Stimulated activated CD8-positive, alpha-beta memory T cell treated with anti-CD3 and anti-CD28 coated beads, Interleukin-7, amount 100 ng/mL, for 24 hours (primary cell): ENCODE data around the gene PRDM16.

Experiments used
- DNase-seq: peaks from one replicate; pipeline ENCODE4 v3.0.0-alpha.2; 2020; ENCODE audit warnings: low read depth

The PRDM16 gene

DNA sequence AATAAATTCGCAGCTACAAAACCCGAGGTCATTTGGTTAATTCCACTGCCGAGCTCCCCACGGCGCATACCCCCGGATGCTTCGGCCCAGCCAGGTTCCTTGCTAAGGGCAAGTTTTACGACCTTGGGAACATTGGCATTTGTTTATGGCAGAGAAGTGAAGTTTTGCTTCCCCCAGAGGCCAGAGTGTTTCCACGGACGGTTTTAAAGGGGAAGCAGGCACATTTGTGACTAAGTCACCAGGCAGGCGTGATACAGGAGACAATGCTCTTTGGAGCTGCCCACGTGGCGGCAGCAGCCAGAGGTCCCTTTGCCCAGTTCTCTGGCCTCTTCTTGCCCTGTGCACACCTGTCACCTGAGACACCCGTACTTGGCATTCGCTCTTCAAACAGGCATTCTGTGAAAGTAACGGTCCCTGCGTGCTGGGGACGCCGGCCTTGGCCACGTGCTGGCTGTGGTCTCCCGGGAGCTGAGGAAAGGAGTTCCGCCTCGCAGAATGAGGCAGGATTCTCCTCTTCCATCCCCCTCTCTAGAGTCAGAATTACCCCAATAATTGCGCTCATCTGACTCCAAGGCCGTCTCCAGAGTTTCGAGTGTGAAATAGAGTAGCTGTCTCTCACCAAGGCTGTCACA lies 138.3 kb downstream of the PRDM16 start:
- no peak for DNase-seq

DNA sequence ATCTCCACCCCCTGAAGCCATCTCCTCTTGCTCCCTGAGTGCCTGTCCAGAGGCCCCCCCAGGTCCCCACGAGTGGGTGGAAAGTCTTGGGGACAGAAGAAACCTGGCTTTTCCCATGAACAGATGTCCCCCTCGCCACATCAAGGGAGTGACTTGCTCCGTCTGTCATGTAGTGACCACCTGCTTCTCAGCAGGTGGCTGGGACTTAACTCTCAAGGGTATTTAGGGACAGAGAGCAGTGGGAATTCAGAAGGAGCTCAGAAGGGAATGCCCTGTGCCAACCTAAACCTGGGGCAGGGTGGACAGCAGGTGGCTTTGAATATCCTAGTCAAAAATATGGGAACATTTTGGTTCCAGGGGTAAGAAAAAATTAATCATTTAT lies 139.8 kb downstream of the PRDM16 start:
- no peak for DNase-seq

DNA sequence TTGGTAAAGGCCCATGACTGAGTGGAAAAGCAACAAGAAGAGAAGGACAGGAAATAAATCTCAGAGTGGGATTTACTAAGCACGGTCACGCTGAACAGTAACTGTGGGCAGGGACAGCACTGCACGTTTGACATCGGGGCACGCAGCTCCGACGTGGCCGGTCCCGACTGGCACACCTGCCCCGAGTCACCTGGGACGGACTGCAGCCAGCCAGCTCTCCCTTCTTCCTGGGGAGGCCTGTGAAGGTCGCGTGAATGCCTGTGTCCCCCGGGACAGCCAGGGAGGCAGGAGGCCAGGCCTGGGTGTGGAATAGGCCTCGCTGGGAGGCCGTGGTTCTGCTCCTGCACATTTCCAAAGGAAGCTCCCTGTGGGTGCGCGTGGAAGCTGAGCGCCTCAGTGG lies 140.2 kb downstream of the PRDM16 start:
- no peak for DNase-seq

DNA sequence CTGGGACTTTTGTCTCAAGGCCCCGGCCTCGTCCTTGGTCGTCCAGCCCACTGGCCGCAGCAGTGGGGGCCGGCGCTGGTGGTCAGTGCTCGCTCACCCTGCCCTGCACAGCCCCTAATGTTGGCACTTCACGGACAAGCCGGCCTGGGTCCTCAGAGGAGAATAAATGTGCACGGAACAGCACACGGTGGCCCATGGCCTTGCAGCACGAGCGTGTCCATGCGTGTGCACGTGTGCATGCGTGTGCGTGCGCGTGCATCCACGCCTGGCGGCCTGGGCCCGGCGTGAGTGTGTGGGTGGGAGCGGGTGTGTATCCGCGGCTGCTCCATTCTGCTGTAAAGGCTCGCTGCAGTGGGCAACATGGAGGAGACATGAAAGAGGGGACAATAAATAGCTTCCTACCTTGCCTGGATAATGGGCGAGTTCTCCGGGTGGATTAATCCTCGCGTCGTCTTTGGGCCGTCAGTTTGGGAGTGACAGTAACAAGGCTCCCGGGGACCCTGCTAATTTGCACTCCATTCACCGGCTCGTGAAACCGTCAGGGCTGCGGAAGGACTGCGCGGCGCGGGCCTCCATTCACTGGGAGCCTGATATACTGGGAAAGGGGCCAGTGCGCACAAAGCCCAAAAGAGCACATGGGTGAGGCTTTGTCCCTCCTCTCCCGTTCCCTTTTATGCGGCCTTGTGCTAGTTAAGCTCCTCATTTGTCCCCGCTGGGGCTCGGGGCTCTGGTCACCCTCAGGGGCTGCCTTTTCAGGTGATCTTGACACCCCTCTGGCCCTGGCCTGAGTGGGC lies 142.8 kb downstream of the PRDM16 start:
- DNase-seq: no peak

DNA sequence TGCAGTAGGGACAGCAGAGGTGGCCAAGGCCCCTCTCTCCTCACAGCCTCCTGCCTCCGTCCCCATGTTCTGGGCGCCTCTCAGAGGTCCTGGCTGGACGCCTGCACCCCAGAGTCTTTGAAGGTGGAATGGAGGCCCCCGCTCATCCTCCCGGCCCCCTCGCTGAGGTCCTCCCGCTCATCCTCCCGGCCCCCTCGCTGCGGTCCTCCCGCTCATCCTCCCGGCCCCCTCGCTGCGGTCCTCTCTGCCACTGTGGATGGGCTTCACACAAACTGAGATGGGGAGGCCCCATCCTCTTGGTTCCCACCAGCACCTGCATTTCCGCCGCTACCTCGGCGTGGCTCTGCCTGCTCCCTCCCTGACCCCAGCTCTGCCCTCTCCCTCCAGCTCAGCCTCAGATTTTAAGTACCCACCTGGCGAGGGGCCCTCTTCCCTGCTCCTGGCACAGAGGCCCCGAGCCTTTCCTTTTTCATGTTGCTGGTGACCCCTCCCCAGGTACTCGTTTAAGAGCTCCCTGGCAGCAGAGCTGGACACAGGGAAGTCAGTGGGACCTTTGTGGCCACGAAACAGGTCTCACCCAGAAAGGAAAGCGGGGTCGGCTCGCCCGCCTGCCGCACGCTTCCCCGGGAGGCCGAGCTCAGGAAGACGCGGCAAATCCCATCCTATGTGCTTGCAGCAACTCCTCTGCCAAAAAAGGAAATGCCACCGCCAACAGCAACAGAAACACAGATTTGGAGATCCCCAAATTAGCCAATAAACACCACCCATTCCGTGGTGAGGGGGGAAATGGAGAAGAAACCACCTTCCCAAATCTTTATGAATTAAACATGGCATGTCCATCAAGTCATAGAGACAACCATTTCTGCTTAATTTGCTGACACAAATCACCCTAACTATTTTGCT lies 143.7 kb downstream of the PRDM16 start:
- DNase-seq: no peak

DNA sequence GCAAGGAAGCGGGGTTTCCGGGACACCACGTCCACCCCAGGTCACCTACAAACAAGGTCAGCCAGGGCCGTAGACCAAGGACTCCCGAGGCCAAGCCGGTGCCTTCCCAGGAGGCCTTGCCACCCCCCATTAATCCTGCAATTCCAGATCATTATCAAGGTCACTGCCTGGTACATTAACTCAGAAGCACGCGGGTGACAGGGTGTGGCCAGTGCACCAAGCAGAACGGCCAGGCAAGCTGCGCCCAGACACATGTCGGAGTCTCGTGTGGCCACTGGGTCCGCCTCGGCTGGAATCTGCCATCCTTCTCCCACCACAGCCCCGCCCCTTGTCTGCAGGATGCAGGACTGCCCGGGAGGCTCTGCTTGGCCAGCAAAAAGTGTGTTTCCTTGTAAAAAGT lies 144.7 kb downstream of the PRDM16 start:
- DNase-seq: no peak

DNA sequence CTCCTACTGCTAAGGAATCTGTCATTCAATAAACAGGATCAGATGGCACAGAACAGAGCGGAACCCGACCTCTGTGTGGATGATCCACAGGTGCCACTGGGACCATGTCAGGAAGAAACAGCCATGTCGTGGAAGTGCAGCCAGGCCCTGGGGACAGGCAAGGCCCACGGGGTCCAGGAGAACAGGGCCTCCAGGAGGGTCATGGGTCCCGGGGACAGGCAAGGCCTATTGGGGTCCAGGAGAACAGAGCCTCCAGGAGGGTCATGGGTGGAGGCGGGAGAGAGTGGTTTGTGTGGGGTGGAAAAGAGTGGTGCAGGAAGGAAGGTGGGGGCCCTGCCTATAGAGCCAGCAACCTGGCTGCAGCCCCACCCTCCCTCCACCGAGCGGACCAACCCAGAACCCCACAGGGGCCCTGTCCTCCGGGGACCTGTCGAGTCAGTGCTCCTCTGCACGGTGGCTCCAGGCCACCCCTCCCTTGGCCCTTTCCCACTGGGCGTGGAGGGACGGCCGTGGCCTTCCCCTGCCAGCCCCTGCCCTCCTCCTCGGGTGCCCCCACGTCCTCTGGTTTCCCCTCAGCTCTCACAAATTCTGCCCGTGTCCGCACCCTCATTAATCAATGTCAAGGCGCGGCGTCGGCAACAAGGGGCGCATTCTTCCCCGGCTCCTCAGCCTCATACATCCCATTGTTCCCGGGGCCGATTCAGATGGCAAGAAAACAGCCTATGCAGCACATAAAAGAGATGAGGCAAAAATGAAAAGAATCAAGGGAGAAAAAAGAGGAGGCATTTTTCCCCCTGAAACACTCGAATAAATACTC lies 146.4 kb downstream of the PRDM16 start:
- no peak for DNase-seq

DNA sequence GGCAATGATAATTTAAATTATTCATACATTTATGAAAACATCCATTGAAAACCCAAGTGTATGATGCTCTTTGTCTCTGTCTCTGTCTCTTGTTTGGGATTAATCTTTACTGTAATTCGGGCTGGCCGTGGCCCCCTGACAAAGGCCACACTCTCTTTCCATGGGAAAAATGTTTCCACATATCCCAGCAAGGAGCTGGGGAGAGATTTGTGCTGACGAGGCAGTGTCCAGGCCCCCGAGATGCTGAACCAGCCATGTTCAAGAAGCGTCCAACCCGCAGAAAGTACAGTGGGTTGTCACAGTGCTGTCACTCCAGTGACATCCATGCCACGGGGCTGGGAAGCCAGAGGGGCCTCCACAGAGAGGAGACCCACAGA lies 147.0 kb downstream of the PRDM16 start:
- DNase-seq: no peak

DNA sequence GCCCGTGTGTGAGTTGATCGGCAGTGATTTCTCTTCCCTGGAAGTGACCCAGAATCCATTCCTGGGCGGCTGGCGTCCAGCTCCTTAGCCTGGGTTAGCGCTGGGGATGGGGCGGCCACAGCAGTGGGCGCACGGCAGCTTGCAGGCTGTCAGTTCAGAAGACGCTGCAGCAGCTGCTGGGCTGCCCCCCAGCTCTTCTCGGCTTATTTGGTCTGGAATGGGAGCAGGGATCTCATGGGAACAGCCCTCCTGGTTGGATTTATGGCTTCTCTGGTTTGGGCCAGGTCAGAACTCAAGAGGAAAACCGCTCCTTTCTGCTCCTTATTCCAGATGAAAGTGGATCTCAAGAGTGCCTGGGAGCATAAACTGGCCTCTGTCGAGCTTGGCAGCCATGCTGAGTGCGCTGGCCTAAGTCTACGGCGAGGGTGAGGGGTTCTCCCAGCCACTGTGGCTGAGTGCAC lies 148.2 kb downstream of the PRDM16 start:
- no peak for DNase-seq

DNA sequence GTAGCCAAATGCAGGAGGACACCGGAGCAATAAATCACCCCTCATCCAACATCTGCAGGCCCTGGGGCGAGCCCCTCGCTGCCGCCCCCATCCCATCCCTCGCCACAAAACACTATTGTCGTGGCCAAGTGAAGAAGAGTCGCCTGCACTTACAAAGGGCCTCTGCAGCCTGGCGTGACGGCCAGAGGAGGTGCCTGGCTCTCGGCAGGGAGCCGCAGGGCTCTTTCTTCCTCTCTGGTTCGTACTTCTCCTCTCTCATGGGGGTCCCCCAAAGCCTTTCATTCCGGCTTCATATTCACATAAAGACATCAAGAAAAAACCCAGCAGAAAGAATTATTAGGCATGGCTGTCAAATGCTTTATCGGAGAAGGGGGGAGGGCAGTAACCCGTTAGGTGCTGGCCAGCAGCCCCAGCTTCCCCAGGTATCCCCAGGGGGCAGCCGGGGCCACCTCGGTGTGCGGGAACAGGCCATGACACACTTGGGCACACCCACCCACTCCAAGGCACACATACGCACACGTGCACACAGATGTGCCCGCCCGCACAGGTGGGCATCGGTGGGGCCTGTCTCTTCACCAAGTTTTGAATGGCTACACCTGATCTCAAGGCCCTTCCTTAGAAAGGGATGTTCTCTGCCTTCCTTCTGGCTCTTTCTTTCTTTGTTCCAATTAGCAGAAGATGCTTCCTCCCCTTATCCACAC lies 149.1 kb downstream of the PRDM16 start:
- DNase-seq: no peak

DNA sequence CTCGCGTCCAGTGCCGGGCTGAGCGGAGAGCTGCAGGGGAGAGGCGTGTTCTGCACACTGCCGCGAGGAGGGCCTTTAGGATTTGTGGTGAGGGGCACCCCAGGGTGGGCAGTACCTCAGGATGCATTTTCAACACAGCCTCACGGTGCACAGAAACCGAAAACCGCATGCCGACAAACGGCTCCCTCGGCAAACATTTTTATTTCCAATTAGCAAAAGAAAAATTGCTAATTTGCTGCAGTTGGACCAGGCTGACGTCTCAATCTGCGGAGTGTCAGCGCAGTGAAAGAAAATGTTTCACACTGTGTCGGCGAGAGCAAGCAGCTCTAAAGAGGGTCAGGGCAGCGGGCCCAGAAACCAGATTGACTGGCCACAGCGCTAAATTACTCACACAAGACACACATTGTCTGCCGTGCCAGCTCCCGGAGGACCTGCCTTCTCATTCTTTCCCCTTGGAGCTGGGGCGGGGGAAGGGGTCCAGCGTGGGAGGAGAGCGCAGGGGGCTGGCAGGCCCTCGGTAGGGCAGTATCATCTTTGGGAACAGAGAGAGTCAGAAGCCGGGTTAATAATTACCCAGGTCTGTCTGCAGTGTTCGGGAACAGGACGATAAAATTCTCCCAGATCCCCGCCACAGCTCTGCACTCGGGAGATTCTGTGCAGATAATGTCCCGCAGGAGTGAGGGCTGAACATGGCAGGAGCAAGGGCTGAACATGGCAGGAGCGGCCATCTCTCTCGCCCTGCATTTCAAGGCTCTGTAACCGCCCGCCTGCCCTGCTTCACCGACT lies 150.2 kb downstream of the PRDM16 start:
- no peak for DNase-seq

DNA sequence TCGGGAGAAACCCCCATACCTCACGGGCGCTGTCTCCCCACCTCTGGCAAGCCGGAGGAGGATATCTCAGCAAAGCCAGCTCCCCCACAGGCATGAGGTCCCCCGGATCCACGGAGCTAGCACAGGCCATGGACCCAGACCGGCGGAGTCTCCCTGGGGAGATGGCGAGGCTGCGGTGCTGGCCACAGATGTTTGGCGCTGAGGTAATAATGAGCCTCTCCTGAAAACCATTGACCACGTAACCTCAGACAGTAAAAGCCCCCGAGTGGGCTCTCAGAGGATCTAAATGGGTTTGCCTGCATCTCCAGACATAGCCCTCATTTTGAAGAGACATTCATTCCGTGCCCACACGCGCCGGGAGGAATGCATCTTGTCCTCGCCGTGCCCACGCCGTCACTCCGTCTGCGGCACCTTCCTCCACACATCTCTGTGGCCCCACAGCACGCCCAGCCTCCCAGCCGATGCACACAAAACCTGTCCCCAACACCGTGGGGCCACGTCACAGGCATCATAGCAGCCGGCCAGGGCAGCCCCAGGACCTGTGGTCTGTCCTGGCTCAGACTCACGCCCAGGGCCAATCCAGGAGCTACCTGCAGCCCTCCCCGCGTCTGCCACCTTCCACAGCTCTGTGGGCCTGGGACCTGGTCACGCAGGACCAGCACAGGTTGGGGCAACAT lies 150.9 kb downstream of the PRDM16 start:
- no peak for DNase-seq

DNA sequence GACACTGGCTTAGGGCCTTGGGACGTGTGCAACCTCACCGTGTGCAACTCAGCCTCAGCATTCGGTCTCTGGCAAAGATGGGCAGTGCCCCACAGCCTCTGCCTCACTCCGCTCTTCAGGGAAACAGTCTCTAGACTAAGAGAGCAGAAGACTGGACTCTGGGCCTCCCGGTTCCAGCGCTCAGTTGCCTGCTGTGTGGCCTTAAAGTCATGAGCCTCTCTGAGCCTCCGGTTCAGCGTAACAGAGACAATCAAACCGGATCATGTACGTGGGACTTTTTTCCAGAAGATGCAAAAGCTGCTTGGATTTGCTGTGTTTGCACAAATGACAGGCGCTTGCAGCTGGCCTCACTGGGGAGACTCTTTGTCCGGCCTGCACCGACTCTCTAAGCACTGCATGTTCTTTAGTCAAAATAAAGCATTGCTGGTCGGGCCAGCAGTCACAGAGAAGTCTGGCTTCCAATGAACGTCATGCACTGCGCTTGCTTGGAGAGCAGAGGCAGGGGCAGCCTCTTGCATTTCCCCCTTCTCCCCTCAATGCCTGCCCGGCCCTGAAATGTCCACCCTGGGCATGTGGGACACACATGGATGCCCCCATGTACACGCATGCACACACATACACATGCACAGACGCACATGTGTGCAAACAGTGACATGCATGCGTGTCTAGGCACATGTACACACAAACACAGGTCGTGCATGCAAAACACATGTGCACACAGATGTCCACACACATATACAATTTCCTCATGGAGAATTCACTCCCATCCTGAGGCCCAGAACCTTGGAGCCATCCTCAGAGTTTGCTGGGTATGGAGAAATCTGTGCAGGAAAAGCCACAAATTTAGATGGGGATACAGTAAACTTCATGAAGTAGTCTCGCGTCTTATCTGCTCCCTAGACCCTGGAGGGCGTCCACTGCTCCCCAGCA lies 152.4 kb downstream of the PRDM16 start:
- no peak for DNase-seq

DNA sequence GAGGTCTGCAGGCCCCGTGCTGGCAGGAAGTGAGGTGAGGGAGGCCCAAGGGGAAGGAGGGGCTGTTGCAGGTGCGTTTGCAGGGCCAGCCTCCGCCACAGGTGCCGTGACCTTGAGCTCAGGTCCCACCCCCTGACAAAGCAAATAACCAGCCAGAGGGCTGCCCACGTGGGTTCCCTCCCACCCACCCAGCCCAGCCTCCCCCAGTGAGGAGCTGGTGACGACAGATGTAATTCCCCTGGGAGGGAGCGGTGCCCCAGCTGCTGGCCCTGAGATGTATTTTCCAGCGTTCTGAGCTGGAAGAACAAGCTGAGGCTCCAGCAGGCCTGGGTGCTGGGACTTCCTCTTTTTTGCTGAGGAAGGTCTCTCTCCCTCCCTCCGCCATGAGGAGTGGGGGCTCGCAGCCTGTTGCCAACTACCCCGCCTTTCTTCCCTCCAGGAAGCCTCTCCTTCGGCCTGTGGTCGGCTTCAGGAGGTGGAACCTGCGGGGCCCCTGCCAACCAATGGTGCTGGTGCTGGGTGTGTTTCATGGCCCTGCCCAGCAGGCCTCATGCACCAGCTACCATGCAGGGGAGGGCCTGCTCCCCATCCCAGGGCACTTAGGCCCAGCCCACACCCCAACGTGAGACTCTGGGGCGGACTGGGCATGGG lies 153.2 kb downstream of the PRDM16 start:
- DNase-seq: no peak

DNA sequence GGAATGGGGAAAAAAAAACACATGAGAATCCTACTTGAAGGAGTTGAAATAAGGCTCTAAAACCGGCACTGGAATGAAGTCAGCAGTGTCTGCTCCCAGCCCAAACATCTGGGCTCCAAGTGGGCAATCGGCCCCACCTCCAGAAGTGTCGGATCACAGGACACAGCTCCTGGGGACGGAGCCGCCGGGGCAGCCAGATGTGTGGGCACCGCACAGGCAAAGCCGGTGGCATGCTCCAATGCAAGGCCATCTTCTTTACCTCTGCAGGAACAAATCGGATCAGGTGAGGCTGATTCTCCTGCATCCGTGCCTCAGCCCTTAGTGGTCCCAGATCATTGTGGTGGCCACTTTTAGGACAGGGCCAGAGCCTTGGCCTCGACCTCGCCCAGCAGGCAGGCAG lies 156.7 kb downstream of the PRDM16 start:
- no peak for DNase-seq

DNA sequence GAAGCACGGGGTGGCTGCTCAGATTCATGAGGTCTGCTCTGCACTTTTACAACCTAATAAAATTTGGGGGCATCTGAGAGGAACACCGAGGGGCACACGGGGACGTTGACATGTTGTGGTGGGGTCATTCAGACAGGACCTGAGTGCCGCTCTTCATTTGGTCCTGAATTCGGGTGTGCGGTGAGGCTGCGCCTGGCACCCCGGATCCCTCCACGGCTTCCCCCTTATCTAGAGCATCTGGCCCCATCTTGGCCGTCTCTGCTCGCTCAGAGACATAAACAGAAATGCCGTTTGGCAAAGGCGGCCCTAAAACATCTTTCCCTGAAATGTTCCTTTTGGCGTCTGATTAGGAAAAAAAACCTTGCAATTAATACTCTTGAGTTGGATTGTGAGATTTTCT lies 157.2 kb downstream of the PRDM16 start:
- DNase-seq: no peak

DNA sequence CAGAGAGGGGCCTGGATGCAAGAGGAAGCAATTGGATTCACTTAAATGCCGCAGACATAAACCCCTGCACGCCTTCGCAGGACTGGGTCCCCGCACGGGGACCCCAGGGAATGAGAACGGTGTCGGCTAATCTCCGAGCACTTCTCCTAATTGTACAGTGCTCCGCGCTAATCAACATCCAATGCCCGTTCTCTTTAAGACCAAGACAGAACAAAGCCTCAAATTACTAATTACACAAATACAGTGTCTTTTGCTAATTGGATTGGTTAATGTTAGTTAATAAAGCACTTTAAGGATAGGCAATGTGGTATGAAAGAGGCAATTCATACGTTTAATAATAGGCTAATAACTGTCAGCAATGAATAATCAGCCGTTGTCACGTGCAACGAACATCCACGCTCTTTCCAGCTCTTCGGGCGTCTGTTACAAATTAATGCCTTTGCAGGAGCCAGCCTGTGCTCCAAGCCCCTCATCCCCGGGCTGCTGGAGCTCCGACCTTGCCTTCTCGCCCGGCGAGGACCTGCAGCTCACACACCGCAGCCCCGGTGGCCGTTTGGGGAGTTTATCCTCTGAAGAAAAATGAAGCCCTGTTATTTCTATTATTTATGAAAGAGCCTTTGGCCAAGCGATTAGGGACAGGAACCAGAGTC lies 157.8 kb downstream of the PRDM16 start:
- DNase-seq: no peak

DNA sequence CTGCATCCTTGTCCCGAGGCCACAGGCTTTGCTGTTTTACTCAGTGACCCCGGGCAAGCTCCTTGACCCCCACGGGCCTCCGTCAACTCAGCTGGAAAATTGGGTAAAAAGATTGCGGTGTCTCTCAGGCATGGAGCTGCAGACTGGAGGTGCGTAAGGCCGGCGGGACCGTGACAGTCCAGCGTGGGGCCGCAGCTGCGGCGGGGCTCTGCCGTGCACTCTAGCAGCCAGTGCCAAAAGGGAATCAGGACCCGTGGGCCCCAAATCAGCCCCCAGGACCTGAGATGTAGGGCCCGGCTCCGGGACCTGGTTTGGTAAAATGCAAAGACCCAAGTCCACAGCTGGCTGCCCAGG lies 158.3 kb downstream of the PRDM16 start:
- no peak for DNase-seq
